Mammary epithelial cell (primary cell): Measurements from ENCODE around the gene DAGLB.

Experiments
- CTCF ChIP-seq, 2 donors: IDR thresholded peaks in 1 of 2; conservative IDR thresholded peaks in 1 of 2; 2 replicates each; pipeline ENCODE4 v1.5.1; 2011 to 2012; ENCODE audit warnings: inconsistent platforms in 2 of 2, low read length in 2 of 2, mild to moderate bottlenecking in 2 of 2, control low read depth in 1 of 2, low read depth in 1 of 2; ENCODE audit not compliant: insufficient read depth in 1 of 2; ENCODE audit errors: extremely low read depth in 1 of 2
- EZH2 ChIP-seq: IDR thresholded peaks from 2 replicates; pipeline ENCODE4 v1.6.1; 2012; ENCODE audit warnings: low read length, inconsistent platforms, borderline replicate concordance

GRCh38 chr7:6482307-6482706, 34.6 kb upstream of the DAGLB start:
- TF ChIP-seq CTCF (conservative IDR thresholded peaks at IDR 0.05 in 1 of 2, IDR thresholded peaks at IDR 0.05 in 1 of 2; ENCODE audit: extremely low read depth in 1 of 2, insufficient read depth in 1 of 2, low read depth in 1 of 2, low read length in 2 of 2): no peak
- TF ChIP-seq EZH2: no peak
